ENCODE results near the gene MARK4. TPM values are rescaled to one million over a fixed set of nuclear protein-coding genes. Genes with fewer than 3 reads are reported as not detected.

The MARK4 gene
- total RNA-seq, 1 experiment from 2014 or later = 37.7 TPM

DNA sequence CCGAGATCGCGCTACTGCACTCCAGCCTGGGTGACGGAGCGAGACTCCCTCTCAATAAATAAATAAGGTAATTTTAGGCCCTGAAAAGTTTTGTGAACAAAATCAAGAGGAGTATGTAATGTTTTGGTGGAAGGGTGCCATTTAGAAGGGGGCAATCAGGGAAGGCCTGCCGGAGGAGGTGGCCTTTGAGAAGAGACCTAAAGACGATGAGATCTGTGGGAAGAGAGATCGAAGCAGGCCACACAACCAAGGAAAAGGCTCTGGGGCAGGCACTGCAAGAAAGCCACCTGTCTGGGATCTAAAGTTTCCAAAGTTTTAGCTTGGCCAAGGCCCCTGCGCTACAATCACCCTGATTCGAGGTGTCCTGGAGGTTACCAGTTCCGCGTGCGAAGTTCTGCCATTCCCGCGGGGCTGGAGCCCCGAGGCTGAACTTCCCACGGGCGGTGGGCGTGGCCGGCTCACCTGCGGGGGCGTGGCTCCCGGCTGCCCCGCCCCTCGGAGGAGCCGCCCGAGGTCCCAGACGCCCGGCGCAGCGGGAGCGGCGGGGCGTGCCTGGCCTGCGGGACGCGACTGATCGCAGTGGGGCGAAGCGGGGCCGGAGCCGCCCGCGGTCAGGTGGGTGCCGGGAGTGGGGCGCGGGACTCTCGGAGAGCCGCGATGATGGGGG, 89.3 kb downstream of the MARK4 start, which contains the start of gene KLC3:
TSS of gene KLC3 (plus strand) at position 519 of the 667 bp plus-strand sequence. CDS start 4,792 bp downstream, outside the sequence.
- Histone ChIP-seq H3K36me3 (ENCODE audit: control insufficient read depth in 1 of 2, insufficient read depth in 2 of 2, low read length in 2 of 2) (no peaks in the 10 kb centered on the region), H3K4me2 (ENCODE audit: low read length) (peak within 1 kb of the TSS; percentile 93), H3K27ac (ENCODE audit: low read depth, low read length) (peak within 1 kb of the TSS; percentile 30; the same call in 1 of the 2 replicates), H3K9me3 (ENCODE audit: control insufficient read depth in 1 of 2, insufficient read depth in 1 of 2, low read depth in 1 of 2, low read length in 2 of 2) (no peaks in the 10 kb centered on the region), H3K4me3 (replicated peaks in 1 of 2; ENCODE audit: low read depth in 1 of 2, low read length in 2 of 2) (peak within 1 kb of the TSS; percentile 67 to 81), H3K9me2 (ENCODE audit: insufficient read depth) (no peaks in the 10 kb centered on the region), H3K9ac (ENCODE audit: low read length) (peak within 1 kb of the TSS; percentile 76), H4K20me1 (ENCODE audit: insufficient read depth) (no peaks in the 10 kb centered on the region), H3K27me3 (ENCODE audit: insufficient read depth, low read length) (no peaks in the 10 kb centered on the region), H2AFZ (ENCODE audit: low read depth, low read length, poor library complexity, severe bottlenecking) (no peak within 1 kb of the TSS), H3K4me1 (ENCODE audit: control insufficient read depth in 1 of 2, insufficient read depth in 2 of 2, low read length in 2 of 2) (peaks cover 23 to 55% of the 10 kb centered on the region in 2 experiments), H3K79me2 (ENCODE audit: insufficient read depth, low read length) (0 out of 2 replicates have a peak, but pooled peaks cover 3% of the 10 kb centered on the region)
- POLR2A ChIA-PET = no interaction called here
- CTCF ChIA-PET = no interaction called here
- intact Hi-C loops (cut with micrococcal nuclease) = no loop called here
- BruUV-seq (replicated peaks) = no TSS peak
- RAD21 ChIA-PET (ENCODE audit: low non-redundant PET in 1 of 2, low total read pairs in 2 of 2, uncharacterized antibody in 2 of 2, unreplicated experiment in 2 of 2) = no interaction called here
- DNase-seq (ENCODE audit: low read depth, low spot score) (peak; percentile 27), ATAC-seq (peak; percentile 72)
- TF ChIP-seq EGR1 (IDR thresholded peaks at IDR 0.05; ENCODE audit: low read depth) (peak; percentile 61; the same call in 1 of the 2 replicates), SIN3A (IDR thresholded peaks at IDR 0.05; ENCODE audit: low read depth) (no peak), POLR2A (IDR thresholded peaks at IDR 0.05; ENCODE audit: borderline replicate concordance, extremely low read depth, insufficient read depth, insufficient read length) (peak; percentile 55), EZH2 (IDR thresholded peaks at IDR 0.05) (no peak), TCF7L2 (IDR thresholded peaks at IDR 0.05; ENCODE audit: borderline replicate concordance, extremely low read depth, insufficient read depth, insufficient read length) (peak; percentile 16), POLR2AphosphoS5 (IDR thresholded peaks at IDR 0.05; ENCODE audit: low read depth, low read length) (peak; percentile 84)
- TF ChIP-seq, protein P1, sequence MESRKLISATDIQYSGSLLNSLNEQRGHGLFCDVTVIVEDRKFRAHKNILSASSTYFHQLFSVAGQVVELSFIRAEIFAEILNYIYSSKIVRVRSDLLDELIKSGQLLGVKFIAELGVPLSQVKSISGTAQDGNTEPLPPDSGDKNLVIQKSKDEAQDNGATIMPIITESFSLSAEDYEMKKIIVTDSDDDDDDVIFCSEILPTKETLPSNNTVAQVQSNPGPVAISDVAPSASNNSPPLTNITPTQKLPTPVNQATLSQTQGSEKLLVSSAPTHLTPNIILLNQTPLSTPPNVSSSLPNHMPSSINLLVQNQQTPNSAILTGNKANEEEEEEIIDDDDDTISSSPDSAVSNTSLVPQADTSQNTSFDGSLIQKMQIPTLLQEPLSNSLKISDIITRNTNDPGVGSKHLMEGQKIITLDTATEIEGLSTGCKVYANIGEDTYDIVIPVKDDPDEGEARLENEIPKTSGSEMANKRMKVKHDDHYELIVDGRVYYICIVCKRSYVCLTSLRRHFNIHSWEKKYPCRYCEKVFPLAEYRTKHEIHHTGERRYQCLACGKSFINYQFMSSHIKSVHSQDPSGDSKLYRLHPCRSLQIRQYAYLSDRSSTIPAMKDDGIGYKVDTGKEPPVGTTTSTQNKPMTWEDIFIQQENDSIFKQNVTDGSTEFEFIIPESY (IDR thresholded peaks at IDR 0.05; ENCODE audit: extremely low read depth, insufficient replicate concordance, low read length) = no peak
